Measurements from ENCODE around the gene GPATCH4.
"Not testable (repeated sequence)": the region's sequence is repeated elsewhere in the genome, so short reads cannot be mapped to it uniquely, and the experiment has no call there.

GPATCH4 gene

GRCh38 chr1:156594190-156594589 lies 7.1 kb downstream of the GPATCH4 start:
- DNase-seq = no peak

DNA sequence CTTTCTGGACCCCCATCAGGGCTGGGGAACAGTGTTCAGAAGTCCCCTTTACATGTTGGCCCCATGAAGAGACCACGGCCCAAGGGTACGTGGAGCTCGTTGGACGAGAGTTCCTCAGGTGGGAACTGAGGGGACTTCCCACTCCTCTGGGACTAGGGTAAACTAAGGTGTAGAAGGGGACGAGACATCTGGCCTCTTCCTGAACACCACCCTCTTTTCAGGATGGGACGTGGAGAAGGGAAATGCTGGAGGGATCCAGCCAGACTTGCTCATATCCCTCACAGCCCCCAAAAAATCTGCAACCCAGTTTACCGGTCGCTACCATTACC lies 7.7 kb downstream of the GPATCH4 start:
- DNase-seq = no peak

- no peak for DNase-seq
These were observed 8.2 kb downstream of the GPATCH4 start for GRCh38 chr1:156592910-156593660.

DNA sequence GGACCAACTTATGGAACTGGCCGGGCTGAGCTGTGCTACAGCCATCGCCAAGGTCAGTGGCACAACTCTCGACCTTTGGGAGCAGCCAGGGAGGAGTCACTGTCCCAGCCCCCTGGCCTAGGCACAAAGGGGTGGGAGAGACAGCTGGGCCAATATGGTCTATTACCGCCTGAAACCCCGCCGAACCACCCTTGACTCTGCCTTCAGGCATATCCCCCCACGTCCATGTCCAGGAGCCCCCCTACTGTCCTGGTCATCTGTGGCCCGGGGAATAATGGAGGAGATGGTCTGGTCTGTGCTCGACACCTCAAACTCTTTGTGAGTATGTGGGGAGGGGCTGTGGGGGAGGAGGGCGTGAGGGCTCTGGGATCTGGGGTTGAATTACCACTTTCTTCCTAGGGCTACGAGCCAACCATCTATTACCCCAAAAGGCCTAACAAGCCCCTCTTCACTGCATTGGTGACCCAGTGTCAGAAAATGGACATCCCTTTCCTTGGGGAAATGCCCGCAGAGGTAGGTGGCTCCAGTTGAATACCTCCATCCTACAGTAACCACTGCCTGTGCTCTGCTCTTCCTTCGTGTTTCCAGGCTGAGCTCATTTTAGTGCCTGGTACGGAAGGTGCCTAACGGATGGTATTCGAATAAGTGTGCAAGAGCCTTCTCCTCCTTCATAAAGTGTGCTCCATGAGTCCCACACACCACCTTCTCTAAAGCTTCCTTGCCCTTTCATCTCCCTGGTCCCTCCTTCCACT lies 8.9 kb downstream of the GPATCH4 start:
- DNase-seq = no peak

GRCh38 chr1:156591432-156592157 lies 9.7 kb downstream of the GPATCH4 start, which contains the start of gene NAXE:
Gene NAXE (plus strand): TSS chr1:156591776. CDS start chr1:156591805, 29 bp downstream.
- DNase-seq = peak; percentile 64

- no peak for DNase-seq
These were observed 10.2 kb downstream of the GPATCH4 start for GRCh38 chr1:156591181-156591431.

GRCh38 chr1:156590326-156591180 lies 10.7 kb downstream of the GPATCH4 start:
- DNase-seq = no peak

DNA sequence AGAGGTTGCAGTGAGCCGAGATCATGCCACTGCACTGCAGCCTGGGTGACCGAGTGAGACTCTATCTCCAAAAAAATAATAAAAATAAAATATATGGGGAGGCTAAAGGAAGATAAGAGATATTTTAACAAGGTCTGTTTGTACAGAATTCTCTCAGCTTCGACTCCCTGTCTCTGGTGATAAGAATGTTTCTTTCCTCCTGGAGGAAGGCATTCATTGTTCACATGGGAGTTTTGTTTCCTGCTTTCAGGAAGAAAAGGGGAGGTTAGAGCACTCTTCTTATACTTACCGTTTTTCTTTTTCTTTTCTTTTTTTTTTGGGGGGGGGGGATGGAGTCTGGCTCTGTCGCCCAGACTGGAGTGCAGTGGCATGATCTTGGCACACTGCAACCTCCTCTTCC lies 11.7 kb downstream of the GPATCH4 start:
- DNase-seq = no peak

- not testable (repeated sequence) for DNase-seq
These were observed 13.4 kb downstream of the GPATCH4 start for GRCh38 chr1:156587927-156588326.

DNA sequence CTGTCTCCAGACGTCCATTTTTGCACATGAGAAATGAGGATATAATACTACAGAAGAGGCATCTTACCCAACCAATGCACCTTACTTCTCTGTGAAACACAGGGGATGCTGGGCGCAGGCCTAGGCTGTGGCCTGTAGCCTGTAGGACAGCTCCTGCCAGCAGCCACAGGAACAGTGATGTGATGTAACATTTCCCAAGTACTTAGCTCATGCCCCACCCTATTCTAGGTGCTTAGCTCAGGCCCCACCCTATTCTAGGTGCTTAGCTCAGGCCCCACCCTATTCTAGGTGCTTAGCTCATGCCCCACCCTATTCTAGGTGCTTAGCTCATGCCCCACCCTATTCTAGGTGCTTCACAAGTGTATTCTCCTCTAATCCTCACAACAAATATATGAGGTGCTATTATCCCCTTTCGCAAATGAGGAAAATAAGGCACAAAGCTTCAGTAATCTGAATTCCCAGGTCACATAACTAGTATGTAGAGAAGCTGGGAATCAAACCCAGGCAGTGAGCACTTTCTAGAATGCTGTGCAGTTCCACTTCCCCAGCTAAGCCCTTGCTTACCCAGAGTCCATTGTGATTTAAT lies 14.3 kb downstream of the GPATCH4 start:
- no peak for DNase-seq

DNA sequence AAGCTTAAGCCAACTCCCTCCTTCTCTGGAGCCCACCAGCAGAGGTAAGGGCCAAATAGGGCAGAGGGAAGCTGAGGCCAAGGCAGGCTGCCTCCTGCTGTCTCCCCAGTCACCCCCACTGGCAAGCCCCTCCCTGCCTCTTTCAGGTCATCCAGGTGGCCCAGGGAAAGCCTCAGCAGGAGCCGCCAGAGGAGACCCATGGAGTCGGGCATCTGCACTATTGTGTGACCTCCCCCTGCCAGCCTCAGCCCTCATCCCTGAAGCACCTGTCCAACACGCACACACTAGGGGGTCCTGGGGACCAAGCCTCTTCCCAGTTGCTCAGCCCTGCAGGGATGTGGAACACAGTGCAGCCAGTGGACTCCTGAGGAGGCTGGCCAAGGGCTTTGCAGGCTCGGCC lies 15.0 kb downstream of the GPATCH4 start:
- DNase-seq = no peak

GRCh38 chr1:156584813-156585212 lies 16.5 kb downstream of the GPATCH4 start:
- peak; percentile 33 for DNase-seq

- DNase-seq = peak; percentile 73
These were observed 17.3 kb downstream of the GPATCH4 start for GRCh38 chr1:156583821-156584622.

DNA sequence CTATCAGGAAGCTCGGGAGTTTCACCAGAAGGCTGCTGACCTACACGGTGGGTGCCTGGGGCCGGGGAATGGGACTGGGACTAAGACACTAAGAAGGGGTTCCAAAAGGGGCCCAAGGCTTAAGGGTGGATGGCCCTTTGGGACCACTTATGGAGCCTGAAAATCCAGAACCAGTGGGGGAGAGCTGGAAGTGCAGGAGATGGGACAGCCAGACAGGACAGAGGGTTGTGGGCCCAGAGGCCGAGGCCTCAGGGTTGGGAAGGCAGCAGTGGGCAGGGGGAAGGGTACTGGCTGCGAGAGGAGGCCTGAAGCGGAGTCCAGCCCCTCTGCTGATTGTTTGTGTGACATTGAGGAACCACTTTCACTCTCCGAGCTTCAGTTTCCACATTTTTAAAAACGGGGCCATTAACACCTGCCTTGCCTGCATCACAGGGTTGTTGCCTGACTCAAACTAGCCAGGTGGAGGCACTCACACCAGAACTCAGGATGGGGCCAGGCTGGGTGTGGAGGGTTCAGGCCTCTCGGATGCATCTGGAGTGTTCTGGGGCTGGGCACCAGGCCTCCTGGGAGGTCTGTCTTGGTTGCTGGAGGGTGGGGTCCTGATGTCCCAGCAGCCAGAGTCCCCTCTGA lies 18.8 kb downstream of the GPATCH4 start:
- DNase-seq = no peak

- no peak for DNase-seq
These were observed 19.5 kb downstream of the GPATCH4 start for GRCh38 chr1:156581661-156582387.

GRCh38 chr1:156579472-156579871 lies 21.8 kb downstream of the GPATCH4 start, which contains the start of gene TTC24:
Gene TTC24 (plus strand): TSS chr1:156579723. CDS start chr1:156581365, 1,642 bp downstream.
- DNase-seq = peak; percentile 55

GRCh38 chr1:156578055-156578454 lies 23.2 kb downstream of the GPATCH4 start:
- DNase-seq = no peak

GRCh38 chr1:156577550-156577949 lies 23.7 kb downstream of the GPATCH4 start:
- peak; percentile 3 for DNase-seq

DNA sequence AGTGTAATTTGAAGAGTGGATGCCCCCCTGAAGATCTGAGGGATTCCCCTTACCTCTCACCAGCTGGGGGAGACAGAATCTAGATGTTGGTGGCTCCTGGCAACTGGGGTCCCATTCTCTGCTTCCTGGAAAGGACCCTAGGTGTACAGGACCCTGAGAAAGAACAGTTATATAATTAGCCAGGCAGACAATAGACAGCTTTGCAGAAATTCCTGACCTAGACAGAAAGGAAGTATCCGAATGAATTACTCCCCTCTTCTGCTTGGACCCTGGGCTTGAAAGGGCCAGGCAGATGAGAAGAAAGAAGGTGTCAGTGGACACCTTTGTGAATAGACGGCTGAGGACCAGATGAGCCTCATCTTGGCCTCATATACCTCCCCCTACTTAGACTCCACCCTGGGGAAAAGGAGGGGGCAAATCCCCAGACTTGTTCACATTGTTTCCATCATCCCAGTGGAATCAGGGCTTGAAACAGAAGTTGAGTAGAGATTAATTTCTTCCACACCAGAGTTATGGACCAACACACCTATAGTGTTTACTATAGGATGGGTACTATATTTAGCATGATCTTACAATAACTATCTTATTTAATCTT lies 27.1 kb downstream of the GPATCH4 start:
- no peak for DNase-seq

GRCh38 chr1:156572663-156573018 lies 28.6 kb downstream of the GPATCH4 start:
- DNase-seq = no peak
